Heart right ventricle (tissue), 16 donors: ENCODE results near the gene CDCA7L. TPM values are rescaled to one million over a fixed set of nuclear protein-coding genes. Genes with fewer than 3 reads are reported as not detected.

Source experiments
- ATAC-seq, 8 donors: fragments of 200-7000 bp; cut with Tn5 transposase; one replicate each; pipeline ENCODE4 v1.9.1; 2020; ENCODE audit warnings: mild to moderate bottlenecking in 8 of 8, moderate library complexity in 8 of 8, moderate number of reproducible peaks in 1 of 8
- DNase-seq, 2 donors: peaks; one replicate each; pipeline ENCODE4 v3.0.0-alpha.2; 2020
- H3K27ac ChIP-seq, 10 donors: fragments of 200-600 bp; sonication (generic) in 2 of 10; one replicate each; pipeline versions ENCODE4 v1.5.0 to v1.8.0; 2020 to 2022; ENCODE audit warnings: mild to moderate bottlenecking in 3 of 10
- H3K27me3 ChIP-seq, 7 donors: fragments of 200-600 bp; one replicate each; pipeline ENCODE4 v1.8.0; 2021 to 2022; ENCODE audit warnings: mild to moderate bottlenecking in 2 of 7
- H3K36me3 ChIP-seq, 9 donors: fragments of 200-600 bp; sonication (generic) in 1 of 9; one replicate each; pipeline versions ENCODE4 v1.5.0 to v1.8.0; 2020 to 2022; ENCODE audit warnings: mild to moderate bottlenecking in 2 of 9
- H3K4me1 ChIP-seq, 9 donors: fragments of 200-600 bp; sonication (generic) in 1 of 9; one replicate each; pipeline versions ENCODE4 v1.5.0 to v1.8.0; 2020 to 2022; ENCODE audit warnings: mild to moderate bottlenecking in 4 of 9
- H3K4me3 ChIP-seq, 10 donors: fragments of 200-600 bp; sonication (generic) in 2 of 10; one replicate each; pipeline versions ENCODE4 v1.5.0 to v1.8.0; 2020 to 2022; ENCODE audit warnings: mild to moderate bottlenecking in 7 of 10, moderate library complexity in 2 of 10
- H3K9me3 ChIP-seq, 11 donors: fragments of 200-600 bp in 10 of 11; sonication (generic) in 2 of 11; one replicate each; pipeline versions ENCODE4 v1.5.0 to v1.8.0; 2013 to 2022; ENCODE audit warnings: mild to moderate bottlenecking in 2 of 11, control low read depth in 1 of 11, moderate library complexity in 1 of 11
- WGBS, 2 donors: extraction: QIAGEN DNeasy Blood & Tissue Kit; methylation state at CpG; one replicate each; pipeline ENCODE4 v1.1.7; 2013; ENCODE audit warnings: inconsistent platforms in 1 of 2; 5-methylcytosine and 5-hydroxymethylcytosine counted together
- intact Hi-C, 10 donors: fragments of 100-400 bp; cut with DNase I; formaldehyde crosslinking; loops; one replicate each; pipeline versions ENCODE4 v1.11.1 to v1.14.2; 2022
- polyA plus RNA-seq, 2 donors: library from polyadenylated mRNA; stranded (reverse); fragments of 200-250 nt; gene quantifications; one replicate each; pipeline ENCODE4 v1.2.3, GENCODE V29; 2013
- total RNA-seq, 10 donors: library from RNA; stranded (reverse); fragmentation: NEBNext Ultra II Directional in 3 of 10; extraction: Animal tissue kit (Norgen Biotek cat#: 25700) in 3 of 10; gene quantifications; one replicate each; pipeline versions ENCODE4 v1.2.1 to v1.2.4, GENCODE V29; 2021 to 2023
- TF ChIP-seq, protein P1 (sequence below), 9 donors: fragments of 200-600 bp; sonication (generic) in 2 of 9; IDR thresholded peaks; one replicate each; pipeline versions ENCODE4 v1.5.0 to v1.8.0; 2021 to 2022; ENCODE audit warnings: antibody characterized with exemption in 9 of 9, mild to moderate bottlenecking in 5 of 9, moderate library complexity in 1 of 9
- donor health status: Arrhythmogenic right ventricular cardiomyopathy.
- donor health status: ischemic (EF 13 %, LVEDD 7.1; RV severe dilation, severe dysfunction).
- donor health status: healthy with polysubstance abuse.
- donor health status: DM: no; HTN: yes; CAD: no.
- donor health status: DM: no; HTN: no; CAD: no.
- donor health status: ischemic (EF 25% LVEDD 6.9; RV normal size, moderate dysfunction).
- donor health status: ischemic (EF 25% LVEDD 5.7; RV mildly dilated, moderate dysfunction).
- donor health status: healthy.
- donor health status: DM: yes; HTN: yes; CAD: no.
- donor health status: Ischemic cardiomyopathy.
- donor health status: ischemic (EF 35%, LVEDD 5.7; RV mildly dilated, moderate dysfunction).
- donor health status: nonischemic (EF 11% LVEDD 7.7; RV severe dilation, severe dysfunction).
- donor health status: DM: yes; HTN: yes; CAD: no.
- donor health status: PGD.
- donor health status: ischemic (EF 29% LVEDD 5.4; RV normal size, mild dysfunction).
- donor health status: nonischemic (EF 23%, LVEDD 6.1; RV moderate dilation, normal function).

The CDCA7L gene
- total and polyA plus RNA-seq, 12 donors: 10.6 to 59.1 (median 42.8) TPM

DNA sequence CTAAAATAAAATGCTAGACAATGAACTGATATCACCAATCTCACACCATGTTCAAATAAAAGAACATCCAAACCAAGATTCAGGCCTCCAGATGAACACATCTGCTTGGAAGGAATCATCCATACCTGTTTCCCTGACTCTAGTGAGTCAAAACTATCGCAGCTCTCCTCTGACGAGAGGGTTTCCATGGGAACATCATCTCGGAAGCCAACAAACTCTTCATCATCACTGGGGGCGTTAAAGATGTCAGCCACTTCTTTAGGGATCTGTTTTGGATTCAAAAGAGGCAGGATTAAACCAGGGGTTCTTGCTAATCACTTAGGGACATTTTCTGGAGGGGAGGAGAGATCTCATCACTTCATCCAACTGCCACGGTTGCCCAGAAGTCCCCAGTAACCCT lies 29.1 kb downstream of the CDCA7L start:
- TF ChIP-seq, protein P1, sequence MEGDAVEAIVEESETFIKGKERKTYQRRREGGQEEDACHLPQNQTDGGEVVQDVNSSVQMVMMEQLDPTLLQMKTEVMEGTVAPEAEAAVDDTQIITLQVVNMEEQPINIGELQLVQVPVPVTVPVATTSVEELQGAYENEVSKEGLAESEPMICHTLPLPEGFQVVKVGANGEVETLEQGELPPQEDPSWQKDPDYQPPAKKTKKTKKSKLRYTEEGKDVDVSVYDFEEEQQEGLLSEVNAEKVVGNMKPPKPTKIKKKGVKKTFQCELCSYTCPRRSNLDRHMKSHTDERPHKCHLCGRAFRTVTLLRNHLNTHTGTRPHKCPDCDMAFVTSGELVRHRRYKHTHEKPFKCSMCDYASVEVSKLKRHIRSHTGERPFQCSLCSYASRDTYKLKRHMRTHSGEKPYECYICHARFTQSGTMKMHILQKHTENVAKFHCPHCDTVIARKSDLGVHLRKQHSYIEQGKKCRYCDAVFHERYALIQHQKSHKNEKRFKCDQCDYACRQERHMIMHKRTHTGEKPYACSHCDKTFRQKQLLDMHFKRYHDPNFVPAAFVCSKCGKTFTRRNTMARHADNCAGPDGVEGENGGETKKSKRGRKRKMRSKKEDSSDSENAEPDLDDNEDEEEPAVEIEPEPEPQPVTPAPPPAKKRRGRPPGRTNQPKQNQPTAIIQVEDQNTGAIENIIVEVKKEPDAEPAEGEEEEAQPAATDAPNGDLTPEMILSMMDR (IDR thresholded peaks at IDR 0.05): no peak
- ATAC-seq: no peak
- Histone ChIP-seq H3K4me3 (no peak overlapping the region), H3K36me3 (peaks cover 0 to 22% (median 3%) of the 10 kb centered on the region in 9 donors), H3K27ac (no peak overlapping the region), H3K4me1 (peaks cover under 1 to 57% (median 25%) of the 10 kb centered on the region in 9 donors), H3K27me3 (no peaks in the 10 kb centered on the region), H3K9me3 (no peaks in the 10 kb centered on the region)
- intact Hi-C loops: no loop called here
- WGBS, 2 donors: 49 to 65% methylated on average over 5 of the region's 5 CpGs
- DNase-seq: no peak

DNA sequence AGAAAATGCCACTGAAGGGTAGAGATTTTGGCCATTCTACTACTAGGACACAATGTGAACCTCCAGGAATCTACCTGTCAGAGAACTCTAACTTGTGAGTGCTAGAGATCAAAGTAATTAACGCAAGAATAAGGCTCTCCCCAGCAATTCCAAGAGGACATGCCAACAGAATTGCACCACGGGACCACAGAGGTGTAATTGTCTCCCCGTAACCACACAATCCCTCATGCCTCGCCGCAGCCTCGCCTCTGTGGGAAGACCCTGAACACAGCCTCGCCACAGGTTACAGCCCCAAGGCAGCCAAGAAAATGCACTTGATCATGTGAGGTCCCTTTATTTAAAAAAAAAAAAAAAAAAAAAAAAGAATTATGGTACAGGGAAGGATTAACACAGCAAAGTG lies 29.5 kb downstream of the CDCA7L start:
- Histone ChIP-seq H3K4me1 (peaks cover 2 to 62% (median 25%) of the 10 kb centered on the region in 9 donors), H3K9me3 (no peaks in the 10 kb centered on the region), H3K27me3 (no peaks in the 10 kb centered on the region), H3K4me3 (no peak overlapping the region), H3K27ac (no peak overlapping the region), H3K36me3 (peaks cover 0 to 22% (median 3%) of the 10 kb centered on the region in 9 donors)
- TF ChIP-seq, protein P1 (IDR thresholded peaks at IDR 0.05): no peak
- DNase-seq: no peak
- WGBS, 2 donors: 94 to 96% methylated on average over 7 of the region's 7 CpGs
- intact Hi-C loops: no loop called here
- ATAC-seq: no peak

DNA sequence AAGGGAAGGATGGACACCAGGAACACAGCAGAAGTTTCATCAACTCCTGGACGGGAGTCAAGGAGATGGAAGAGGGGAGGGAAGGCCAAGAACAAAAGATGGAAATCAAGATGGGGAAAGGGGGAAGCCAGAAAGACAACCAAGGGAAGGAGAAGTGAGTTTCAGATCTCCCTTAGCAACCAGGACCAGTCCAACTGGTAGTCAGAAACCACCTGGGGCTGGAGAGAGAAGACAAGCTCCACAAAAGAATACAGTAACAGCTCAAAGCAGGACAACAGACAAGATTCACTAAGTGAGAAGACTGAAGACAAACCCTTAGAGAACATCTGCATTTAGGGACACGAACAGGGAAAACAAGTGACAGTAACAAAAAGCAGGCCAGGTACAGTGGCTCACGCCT lies 30.6 kb downstream of the CDCA7L start:
- H3K4me3 ChIP-seq: no peak overlapping the region
- H3K4me1 ChIP-seq: peaks cover 2 to 59% (median 25%) of the 10 kb centered on the region in 9 donors
- DNase-seq (no peak), ATAC-seq (no peak)
- TF ChIP-seq, protein P1 (IDR thresholded peaks at IDR 0.05): no peak
- no peak overlapping the region for H3K27ac ChIP-seq
- H3K36me3 ChIP-seq: peaks cover 0 to 22% (median 3%) of the 10 kb centered on the region in 9 donors
- no peaks in the 10 kb centered on the region for H3K9me3 ChIP-seq
- H3K27me3 ChIP-seq: no peaks in the 10 kb centered on the region
- intact Hi-C loops: no loop called here
- WGBS, 2 donors: 82 to 88% methylated on average over 3 of the region's 3 CpGs

DNA sequence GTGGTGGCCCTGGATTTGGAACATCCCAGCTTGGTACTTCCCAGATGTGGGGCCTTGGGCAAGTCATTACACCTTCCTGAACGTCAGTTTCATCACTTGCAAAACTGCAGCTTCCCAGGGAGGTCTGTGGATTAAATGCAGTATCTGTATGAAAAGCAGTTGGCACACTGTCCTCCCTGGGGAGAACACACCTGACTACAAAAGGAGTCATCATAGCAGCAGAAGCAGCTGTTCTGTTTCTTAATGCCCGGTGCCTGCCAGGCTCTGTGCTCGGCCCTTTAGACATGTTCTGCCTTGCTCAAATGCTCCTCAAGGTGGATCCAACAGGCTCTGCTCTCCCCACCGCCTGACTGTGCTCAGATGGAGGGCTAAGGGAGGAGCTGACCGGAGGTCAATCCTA lies 31.0 kb downstream of the CDCA7L start:
- TF ChIP-seq, protein P1 (IDR thresholded peaks at IDR 0.05): no peak
- no peak for DNase-seq
- no peak for ATAC-seq
- Histone ChIP-seq H3K9me3 (no peaks in the 10 kb centered on the region), H3K27ac (no peak overlapping the region), H3K4me3 (no peak overlapping the region), H3K36me3 (peaks cover 0 to 22% (median 3%) of the 10 kb centered on the region in 9 donors), H3K4me1 (peaks cover 2 to 59% (median 25%) of the 10 kb centered on the region in 9 donors), H3K27me3 (no peaks in the 10 kb centered on the region)
- 86 to 88% methylated on average over 5 of the region's 5 CpGs for WGBS, 2 donors
- intact Hi-C loops: loop anchor here in 1 of 10 donors (5.0 kb wide), 1 partner anchor 33 kb away; the partner anchor contains the start of gene CDCA7L
